BE2C (cell line): Measurements from ENCODE around the gene HTT-AS.

Experiments
- DNase-seq: peaks from one replicate; pipeline ENCODE4 v3.0.0-alpha.2; 2020
- H3K27me3 ChIP-seq: fragments of 250-450 bp; sonication (Bioruptor Pico); 2 replicates; pipeline ENCODE4 v1.5.1; 2020; ENCODE audit warnings: mild to moderate bottlenecking
- H3K36me3 ChIP-seq: fragments of 250-450 bp; sonication (Bioruptor Pico); 2 replicates; pipeline ENCODE4 v1.5.1; 2020; ENCODE audit warnings: mild to moderate bottlenecking
- H3K4me1 ChIP-seq: fragments of 250-450 bp; sonication (Bioruptor Pico); 2 replicates; pipeline ENCODE4 v1.5.1; 2020
- H3K4me3 ChIP-seq: 2 replicates; pipeline ENCODE4 v1.5.1; 2011; ENCODE audit warnings: low read depth, low read length
- H3K9me3 ChIP-seq: fragments of 250-450 bp; sonication (Bioruptor Pico); 2 replicates; pipeline ENCODE4 v1.5.1; 2020
- TF ChIP-seq, protein P1 (sequence below): IDR thresholded peaks from 2 replicates; pipeline ENCODE4 v1.5.1; 2012; ENCODE audit warnings: mild to moderate bottlenecking, low read depth, low read length

The HTT-AS gene

DNA sequence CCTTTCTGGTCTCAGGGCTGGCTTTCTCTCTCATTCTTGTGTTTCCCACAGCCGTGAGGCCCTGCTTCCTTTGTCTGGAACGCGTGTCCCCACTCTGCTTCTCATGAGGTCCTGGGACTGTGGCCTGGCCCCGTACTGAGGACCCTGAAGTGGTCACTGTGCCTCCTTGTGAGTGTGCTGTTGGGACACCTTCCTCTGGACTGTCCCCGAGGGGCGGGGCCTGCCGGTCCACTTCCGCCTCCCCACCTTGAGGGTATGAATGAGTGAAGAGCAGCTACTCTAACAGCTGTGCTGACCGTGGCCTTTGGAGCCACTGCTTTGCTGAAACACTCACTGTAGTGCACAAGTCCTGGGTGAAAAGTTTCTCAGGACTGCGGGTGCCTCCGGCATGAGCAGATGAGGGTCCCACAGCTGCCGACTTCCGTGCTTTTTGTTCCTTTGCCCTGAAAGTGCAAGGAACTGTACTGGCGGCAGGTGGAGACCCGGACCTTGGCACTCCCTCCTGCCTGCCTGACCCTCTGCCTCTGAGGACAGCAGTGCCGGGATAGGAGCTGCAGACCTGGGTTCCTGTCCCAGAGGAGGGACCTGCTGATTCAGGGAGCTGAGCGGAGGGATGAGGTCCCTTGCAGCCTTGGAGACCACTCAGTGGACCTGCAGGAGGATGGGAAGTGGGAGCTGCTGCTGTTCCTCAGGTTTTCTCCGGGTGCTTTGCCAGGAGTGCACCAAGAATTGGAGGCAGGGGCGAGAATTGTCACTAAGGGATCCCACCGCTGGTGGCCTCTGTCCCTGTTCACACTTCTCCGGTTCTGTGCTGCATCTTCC lies 38.0 kb downstream of the HTT-AS start:
- no peaks in the 10 kb centered on the region for H3K9me3 ChIP-seq
- H3K27me3 ChIP-seq = no peaks in the 10 kb centered on the region
- no peak for DNase-seq
- no peaks in the 10 kb centered on the region for H3K4me1 ChIP-seq
- H3K36me3 ChIP-seq = no peaks in the 10 kb centered on the region
- TF ChIP-seq, protein P1, sequence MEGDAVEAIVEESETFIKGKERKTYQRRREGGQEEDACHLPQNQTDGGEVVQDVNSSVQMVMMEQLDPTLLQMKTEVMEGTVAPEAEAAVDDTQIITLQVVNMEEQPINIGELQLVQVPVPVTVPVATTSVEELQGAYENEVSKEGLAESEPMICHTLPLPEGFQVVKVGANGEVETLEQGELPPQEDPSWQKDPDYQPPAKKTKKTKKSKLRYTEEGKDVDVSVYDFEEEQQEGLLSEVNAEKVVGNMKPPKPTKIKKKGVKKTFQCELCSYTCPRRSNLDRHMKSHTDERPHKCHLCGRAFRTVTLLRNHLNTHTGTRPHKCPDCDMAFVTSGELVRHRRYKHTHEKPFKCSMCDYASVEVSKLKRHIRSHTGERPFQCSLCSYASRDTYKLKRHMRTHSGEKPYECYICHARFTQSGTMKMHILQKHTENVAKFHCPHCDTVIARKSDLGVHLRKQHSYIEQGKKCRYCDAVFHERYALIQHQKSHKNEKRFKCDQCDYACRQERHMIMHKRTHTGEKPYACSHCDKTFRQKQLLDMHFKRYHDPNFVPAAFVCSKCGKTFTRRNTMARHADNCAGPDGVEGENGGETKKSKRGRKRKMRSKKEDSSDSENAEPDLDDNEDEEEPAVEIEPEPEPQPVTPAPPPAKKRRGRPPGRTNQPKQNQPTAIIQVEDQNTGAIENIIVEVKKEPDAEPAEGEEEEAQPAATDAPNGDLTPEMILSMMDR = no peak
- no peak overlapping the region for H3K4me3 ChIP-seq

DNA sequence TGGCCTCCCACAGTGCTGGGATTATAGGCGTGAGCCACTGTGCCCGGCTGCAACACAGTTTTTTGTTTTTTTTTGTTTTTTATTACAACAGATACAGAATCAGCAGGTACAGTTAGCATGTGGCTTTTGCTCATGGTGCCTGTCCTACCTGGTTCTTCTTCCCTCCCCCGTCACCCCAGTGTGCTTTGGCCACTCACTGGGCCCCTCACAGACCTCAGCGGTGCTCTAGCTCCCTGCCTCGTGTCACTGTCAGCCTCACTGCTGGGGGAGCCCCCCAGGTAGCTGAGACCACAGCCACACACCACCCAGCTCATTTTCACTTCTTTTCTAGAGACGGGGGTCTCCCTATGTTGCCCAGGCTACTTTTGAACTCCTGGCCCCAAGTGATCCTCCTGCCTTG lies 38.7 kb downstream of the HTT-AS start:
- no peak overlapping the region for H3K4me3 ChIP-seq
- DNase-seq = no peak
- TF ChIP-seq, protein P1 = no peak
- no peaks in the 10 kb centered on the region for H3K9me3 ChIP-seq
- no peaks in the 10 kb centered on the region for H3K36me3 ChIP-seq
- H3K4me1 ChIP-seq = no peaks in the 10 kb centered on the region
- no peaks in the 10 kb centered on the region for H3K27me3 ChIP-seq

DNA sequence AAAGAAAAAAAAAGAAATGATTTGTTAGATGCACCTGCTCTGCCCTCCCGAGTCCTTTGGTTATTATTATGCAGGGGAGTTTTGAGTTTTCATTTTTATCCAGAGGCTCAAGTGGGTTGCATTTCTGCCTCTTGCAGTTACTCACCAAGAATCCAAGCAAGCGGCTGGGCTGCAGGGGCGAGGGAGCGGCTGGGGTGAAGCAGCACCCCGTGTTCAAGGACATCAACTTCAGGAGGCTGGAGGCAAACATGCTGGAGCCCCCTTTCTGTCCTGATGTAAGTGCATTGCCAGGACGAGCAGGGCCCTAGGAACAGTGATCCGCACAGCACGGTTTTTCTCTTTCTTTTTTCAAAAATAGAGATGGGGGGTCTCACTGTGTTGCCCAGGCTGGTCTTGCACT lies 39.1 kb downstream of the HTT-AS start:
- Histone ChIP-seq H3K36me3 (no peaks in the 10 kb centered on the region), H3K27me3 (no peaks in the 10 kb centered on the region), H3K9me3 (no peaks in the 10 kb centered on the region), H3K4me3 (no peak overlapping the region), H3K4me1 (no peaks in the 10 kb centered on the region)
- TF ChIP-seq, protein P1 = no peak
- no peak for DNase-seq

DNA sequence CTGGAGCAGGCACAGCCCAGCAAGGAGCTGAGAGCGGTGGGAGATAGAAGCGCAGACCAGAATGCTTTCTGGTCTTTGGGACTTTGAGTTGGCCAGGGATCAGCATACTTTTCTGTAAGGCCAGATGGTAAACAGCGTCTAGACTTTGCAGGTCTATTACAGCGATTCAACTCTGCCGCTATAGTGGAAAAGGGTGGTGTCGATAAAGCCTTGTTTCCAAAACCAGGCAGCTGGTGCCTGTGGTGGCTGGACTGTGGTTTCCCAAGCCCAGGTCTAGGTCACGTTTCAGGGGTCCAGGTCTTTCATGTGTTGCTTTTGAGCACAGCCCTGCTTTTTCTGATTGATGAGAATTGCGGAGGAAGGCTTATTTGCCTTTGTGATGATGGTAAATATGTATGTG lies 40.1 kb downstream of the HTT-AS start:
- Histone ChIP-seq H3K27me3 (no peaks in the 10 kb centered on the region), H3K36me3 (no peaks in the 10 kb centered on the region), H3K4me1 (no peaks in the 10 kb centered on the region), H3K4me3 (no peak overlapping the region), H3K9me3 (no peaks in the 10 kb centered on the region)
- no peak for DNase-seq
- TF ChIP-seq, protein P1 = no peak

DNA sequence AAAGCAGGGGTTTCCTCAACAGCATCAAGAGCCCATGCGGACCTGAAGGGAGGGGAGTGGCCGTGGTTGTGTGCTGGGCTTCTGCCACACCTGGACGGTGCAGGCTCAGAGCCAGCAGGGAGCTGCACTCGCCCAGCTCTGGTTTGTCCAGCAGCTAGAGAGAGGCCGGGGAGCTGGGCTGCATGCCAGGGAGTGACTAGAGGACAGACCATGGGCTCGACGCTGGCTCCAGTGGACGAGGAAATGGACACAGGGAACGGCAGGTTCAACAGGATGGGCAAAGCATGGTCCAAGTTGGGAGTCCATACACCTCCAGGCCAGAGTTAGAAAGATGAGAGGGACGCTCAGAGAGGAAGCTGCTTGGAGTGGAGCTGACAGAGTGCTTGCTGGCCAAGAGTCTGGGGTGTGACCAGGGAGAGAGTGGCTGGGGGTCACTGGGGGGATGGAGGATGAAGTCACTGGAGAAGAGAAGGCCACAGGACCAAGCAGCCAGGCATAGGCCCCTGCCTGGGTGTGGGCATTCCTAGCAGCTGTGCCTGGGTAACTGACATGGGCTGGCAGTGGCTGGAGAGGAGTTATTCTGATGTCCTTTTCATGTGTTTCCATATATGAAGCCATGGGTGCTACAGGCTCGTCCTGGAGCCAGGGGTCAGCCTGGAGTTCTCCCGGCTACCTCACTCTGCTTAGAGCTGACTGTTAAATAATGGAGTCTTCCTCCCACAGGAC lies 42.8 kb downstream of the HTT-AS start:
- no peaks in the 10 kb centered on the region for H3K36me3 ChIP-seq
- no peaks in the 10 kb centered on the region for H3K27me3 ChIP-seq
- no peak for DNase-seq
- no peaks in the 10 kb centered on the region for H3K9me3 ChIP-seq
- no peak overlapping the region for H3K4me3 ChIP-seq
- no peaks in the 10 kb centered on the region for H3K4me1 ChIP-seq
- TF ChIP-seq, protein P1 = no peak
